Measurements from ENCODE around the gene PPP6R2. TPM values are rescaled to one million over a fixed set of nuclear protein-coding genes. Genes with fewer than 3 reads are reported as not detected.
"Not testable (repeated sequence)": the region's sequence is repeated elsewhere in the genome, so short reads cannot be mapped to it uniquely, and the experiment has no call there.

PPP6R2 gene
- total and polyA plus RNA-seq, 4 donors, result 35.2 to 70.0 (median 46.6) TPM

DNA sequence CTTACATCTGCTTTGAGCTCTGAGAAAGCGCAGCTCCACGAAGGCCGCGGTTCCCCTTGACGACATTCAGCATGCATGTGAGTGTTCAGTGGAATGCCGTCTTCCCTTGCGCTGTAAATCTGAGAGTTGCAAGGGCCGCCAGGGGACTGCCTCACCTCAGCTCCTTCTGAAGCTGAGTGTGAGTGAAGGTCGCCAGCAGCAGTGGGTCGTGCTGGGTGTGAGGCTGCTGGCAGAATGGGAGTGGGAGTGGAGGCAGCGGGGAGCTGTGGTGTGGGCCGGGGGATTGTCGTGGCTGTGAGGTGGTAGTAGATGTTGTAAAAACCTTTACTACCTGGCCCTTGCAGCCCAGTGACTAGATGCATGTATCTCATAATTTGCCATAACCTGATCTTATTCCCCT lies 65.2 kb downstream of the PPP6R2 start:
- WGBS, 2 donors, result 94 to 96% methylated on average over 13 of the region's 13 CpGs
- ATAC-seq (ENCODE audit: insufficient read depth, low FRiP score) (no peak), DNase-seq (no peak)
- Histone ChIP-seq H3K4me3 (no peak overlapping the region), H3K27me3 (ENCODE audit: control insufficient read depth in 3 of 3, insufficient read depth in 3 of 3, low read length in 2 of 3) (no peaks in the 10 kb centered on the region), H3K9me3 (ENCODE audit: control insufficient read depth in 4 of 4, insufficient read depth in 3 of 4, low read length in 3 of 4) (peaks cover 0 to 2% (median 0%) of the 10 kb centered on the region in 4 donors), H3K36me3 (ENCODE audit: control insufficient read depth in 4 of 4, insufficient read depth in 4 of 4, low read length in 4 of 4) (peaks cover 9 to 21% (median 10%) of the 10 kb centered on the region in 4 donors), H3K27ac (ENCODE audit: low read depth in 1 of 2, low read length in 1 of 2) (no peak overlapping the region), H3K4me1 (ENCODE audit: control insufficient read depth in 5 of 5, insufficient read depth in 5 of 5, low read length in 5 of 5) (peaks cover 0 to 6% (median 5%) of the 10 kb centered on the region in 5 donors), H3K9ac (ENCODE audit: insufficient read depth in 1 of 2, low read length in 2 of 2) (no peak overlapping the region)
- TF ChIP-seq, protein P1, sequence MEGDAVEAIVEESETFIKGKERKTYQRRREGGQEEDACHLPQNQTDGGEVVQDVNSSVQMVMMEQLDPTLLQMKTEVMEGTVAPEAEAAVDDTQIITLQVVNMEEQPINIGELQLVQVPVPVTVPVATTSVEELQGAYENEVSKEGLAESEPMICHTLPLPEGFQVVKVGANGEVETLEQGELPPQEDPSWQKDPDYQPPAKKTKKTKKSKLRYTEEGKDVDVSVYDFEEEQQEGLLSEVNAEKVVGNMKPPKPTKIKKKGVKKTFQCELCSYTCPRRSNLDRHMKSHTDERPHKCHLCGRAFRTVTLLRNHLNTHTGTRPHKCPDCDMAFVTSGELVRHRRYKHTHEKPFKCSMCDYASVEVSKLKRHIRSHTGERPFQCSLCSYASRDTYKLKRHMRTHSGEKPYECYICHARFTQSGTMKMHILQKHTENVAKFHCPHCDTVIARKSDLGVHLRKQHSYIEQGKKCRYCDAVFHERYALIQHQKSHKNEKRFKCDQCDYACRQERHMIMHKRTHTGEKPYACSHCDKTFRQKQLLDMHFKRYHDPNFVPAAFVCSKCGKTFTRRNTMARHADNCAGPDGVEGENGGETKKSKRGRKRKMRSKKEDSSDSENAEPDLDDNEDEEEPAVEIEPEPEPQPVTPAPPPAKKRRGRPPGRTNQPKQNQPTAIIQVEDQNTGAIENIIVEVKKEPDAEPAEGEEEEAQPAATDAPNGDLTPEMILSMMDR (IDR thresholded peaks at IDR 0.05; ENCODE audit: control extremely low read depth, extremely low read depth), result no peak

DNA sequence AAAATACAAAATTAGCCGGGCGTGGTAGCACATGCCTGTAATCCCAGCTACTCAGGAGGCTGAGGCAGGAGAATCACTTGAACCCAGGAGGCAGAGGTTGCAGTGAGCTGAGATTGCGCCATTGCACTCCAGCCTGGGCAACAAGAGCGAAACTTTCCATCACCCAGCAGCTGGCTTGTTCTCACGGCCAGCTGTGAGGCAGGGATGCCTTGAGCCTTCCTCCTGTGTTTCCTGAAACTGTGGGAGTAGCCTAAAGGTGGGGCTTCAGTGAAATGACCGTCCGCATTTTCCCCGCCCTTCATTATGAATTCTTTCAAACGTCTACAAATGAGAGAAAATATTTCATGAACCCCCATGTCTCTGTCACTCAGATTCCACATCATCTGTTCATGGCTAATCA lies 65.8 kb downstream of the PPP6R2 start:
- H3K36me3 ChIP-seq (ENCODE audit: control insufficient read depth in 4 of 4, insufficient read depth in 4 of 4, low read length in 4 of 4), result peaks cover 9 to 24% (median 11%) of the 10 kb centered on the region in 4 donors
- not testable (repeated sequence) for DNase-seq
- 79 to 80% methylated on average over 9 of the region's 9 CpGs for WGBS, 2 donors

DNA sequence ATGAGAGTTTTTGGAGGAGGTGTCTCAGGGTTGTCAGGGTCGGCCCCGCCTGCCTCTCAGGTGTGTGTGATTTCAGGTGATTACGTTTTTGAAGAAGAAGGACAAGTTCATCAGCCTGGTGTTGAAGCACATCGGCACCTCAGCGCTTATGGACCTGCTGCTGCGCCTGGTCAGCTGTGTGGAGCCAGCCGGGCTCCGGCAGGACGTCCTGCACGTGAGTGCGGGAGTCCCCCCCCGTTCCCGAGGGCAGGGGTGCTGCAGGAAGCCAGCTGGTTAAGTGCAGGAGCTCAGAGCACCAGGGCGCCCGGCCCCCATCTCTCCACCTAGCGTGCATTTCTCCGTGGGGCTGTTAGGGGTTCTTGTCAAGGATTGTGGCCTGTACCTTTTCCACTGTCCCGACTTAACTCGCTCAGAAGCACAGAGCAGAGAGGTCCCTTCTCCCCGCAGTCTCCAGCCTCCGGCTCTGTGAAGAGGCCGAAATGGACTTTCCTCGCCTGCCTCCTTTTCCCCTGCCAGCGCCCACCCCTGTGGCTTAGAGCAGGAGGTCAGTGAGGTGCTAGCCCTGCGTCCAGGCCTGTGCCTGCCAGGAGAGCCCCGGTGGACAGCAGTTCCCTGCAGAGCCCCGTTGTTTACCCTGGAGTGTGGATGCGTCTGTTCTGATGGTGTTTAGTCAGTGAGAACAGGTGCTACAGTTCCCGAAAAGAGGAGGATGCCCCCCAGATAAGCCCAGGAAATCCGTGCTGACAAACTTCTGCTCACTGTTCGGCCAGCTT lies 71.5 kb downstream of the PPP6R2 start:
- TF ChIP-seq, protein P1 (IDR thresholded peaks at IDR 0.05; ENCODE audit: control extremely low read depth, extremely low read depth), result no peak
- H3K27me3 ChIP-seq (ENCODE audit: control insufficient read depth in 3 of 3, insufficient read depth in 3 of 3, low read length in 2 of 3), result no peaks in the 10 kb centered on the region
- H3K4me1 ChIP-seq (ENCODE audit: control insufficient read depth in 5 of 5, insufficient read depth in 5 of 5, low read length in 5 of 5), result no peaks in the 10 kb centered on the region
- H3K27ac ChIP-seq (ENCODE audit: low read depth in 1 of 2, low read length in 1 of 2), result no peak overlapping the region
- ATAC-seq (ENCODE audit: insufficient read depth, low FRiP score) (no peak), DNase-seq (no peak)
- H3K36me3 ChIP-seq (ENCODE audit: control insufficient read depth in 4 of 4, insufficient read depth in 4 of 4, low read length in 4 of 4), result peaks cover 13 to 51% (median 37%) of the 10 kb centered on the region in 4 donors
- H3K9me3 ChIP-seq (ENCODE audit: control insufficient read depth in 4 of 4, insufficient read depth in 3 of 4, low read length in 3 of 4), result peaks cover 0 to 4% (median 0%) of the 10 kb centered on the region in 4 donors
- no peak overlapping the region for H3K4me3 ChIP-seq
- 94 to 97% methylated on average over 31 of the region's 31 CpGs for WGBS, 2 donors
- no peak overlapping the region for H3K9ac ChIP-seq (ENCODE audit: insufficient read depth in 1 of 2, low read length in 2 of 2)

More for the DNA sequence above, 65.8 kb downstream of the PPP6R2 start:
- H3K27me3 ChIP-seq (ENCODE audit: control insufficient read depth in 3 of 3, insufficient read depth in 3 of 3, low read length in 2 of 3); H3K4me1 ChIP-seq (ENCODE audit: control insufficient read depth in 5 of 5, insufficient read depth in 5 of 5, low read length in 5 of 5); ATAC-seq (ENCODE audit: insufficient read depth, low FRiP score); H3K9me3 ChIP-seq (ENCODE audit: control insufficient read depth in 4 of 4, insufficient read depth in 3 of 4, low read length in 3 of 4); H3K9ac ChIP-seq (ENCODE audit: insufficient read depth in 1 of 2, low read length in 2 of 2); H3K4me3 ChIP-seq; H3K27ac ChIP-seq (ENCODE audit: low read depth in 1 of 2, low read length in 1 of 2): not testable (repeated sequence)

DNA sequence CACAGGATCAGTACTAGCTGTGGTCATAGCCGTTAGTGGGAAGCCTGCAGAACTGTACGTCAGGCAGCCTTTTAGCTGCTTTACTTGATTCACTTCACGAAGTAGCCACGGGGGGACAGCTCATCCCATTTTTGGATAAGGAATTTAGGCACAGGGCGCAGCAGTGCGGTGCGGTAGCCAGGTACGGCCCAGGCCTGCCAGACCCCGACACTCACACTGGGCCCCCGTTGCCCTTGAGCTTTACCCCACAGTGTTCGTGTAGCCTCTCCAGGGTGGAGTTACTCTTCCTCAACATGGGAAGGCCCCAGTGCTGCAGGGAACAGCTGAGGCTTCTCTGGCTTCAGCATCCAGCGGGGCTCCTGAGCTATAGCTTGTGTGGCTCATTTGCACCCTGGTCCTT lies 72.3 kb downstream of the PPP6R2 start:
- no peaks in the 10 kb centered on the region for H3K4me1 ChIP-seq (ENCODE audit: control insufficient read depth in 5 of 5, insufficient read depth in 5 of 5, low read length in 5 of 5)
- no peaks in the 10 kb centered on the region for H3K27me3 ChIP-seq (ENCODE audit: control insufficient read depth in 3 of 3, insufficient read depth in 3 of 3, low read length in 2 of 3)
- H3K4me3 ChIP-seq, result no peak overlapping the region
- WGBS, 2 donors, result 96% methylated on average over 12 of the region's 12 CpGs
- no peak for DNase-seq
- H3K36me3 ChIP-seq (ENCODE audit: control insufficient read depth in 4 of 4, insufficient read depth in 4 of 4, low read length in 4 of 4), result peaks cover 13 to 56% (median 43%) of the 10 kb centered on the region in 4 donors
- H3K9me3 ChIP-seq (ENCODE audit: control insufficient read depth in 4 of 4, insufficient read depth in 3 of 4, low read length in 3 of 4), result peaks cover 0 to 4% (median 0%) of the 10 kb centered on the region in 4 donors
- TF ChIP-seq, protein P1 (IDR thresholded peaks at IDR 0.05; ENCODE audit: control extremely low read depth, extremely low read depth), result no peak
- H3K9ac ChIP-seq (ENCODE audit: insufficient read depth in 1 of 2, low read length in 2 of 2), result no peak overlapping the region
- no peak overlapping the region for H3K27ac ChIP-seq (ENCODE audit: low read depth in 1 of 2, low read length in 1 of 2)
- ATAC-seq (ENCODE audit: insufficient read depth, low FRiP score), result no peak
